Breast epithelium (tissue), 4 donors: ENCODE measurements around the gene RGMA. TPM values are rescaled to one million over a fixed set of nuclear protein-coding genes. Genes with fewer than 3 reads are reported as not detected.
"Not testable (repeated sequence)": the region's sequence is repeated elsewhere in the genome, so short reads cannot be mapped to it uniquely, and the experiment has no call there.

Experiments used
- DNase-seq, 2 donors: peaks; one replicate each; pipeline ENCODE4 v3.0.0-alpha.2; 2019; ENCODE audit warnings: low spot score in 2 of 2
- H3K27ac ChIP-seq, 2 donors: fragments of 200-600 bp; sonication (generic) in 1 of 2; one replicate each; pipeline ENCODE4 v1.5.1; 2016 to 2019; ENCODE audit warnings: mild to moderate bottlenecking in 1 of 2
- H3K27me3 ChIP-seq, 2 donors: fragments of 200-600 bp; sonication (generic) in 1 of 2; one replicate each; pipeline versions ENCODE4 v1.5.1 to v1.6.0; 2017 to 2019; ENCODE audit warnings: control low read depth in 1 of 2, mild to moderate bottlenecking in 1 of 2
- H3K36me3 ChIP-seq: fragments of 200-600 bp; one replicate; pipeline ENCODE4 v1.5.1; 2019
- H3K4me1 ChIP-seq, 2 donors: fragments of 200-600 bp; sonication (generic); one replicate each; pipeline ENCODE4 v1.5.1; 2016 to 2019; ENCODE audit warnings: control low read depth in 1 of 2
- H3K4me3 ChIP-seq, 3 donors: fragments of 200-600 bp; sonication (generic); 1 replicate in 2 of 3; 2 replicates in 1 of 3; pipeline ENCODE4 v1.5.1; 2016 to 2019; ENCODE audit warnings: mild to moderate bottlenecking in 3 of 3, moderate library complexity in 2 of 3
- H3K9me3 ChIP-seq, 2 donors: fragments of 200-600 bp; sonication (generic) in 1 of 2; one replicate each; pipeline ENCODE4 v1.5.1; 2016 to 2019; ENCODE audit warnings: control low read depth in 1 of 2
- CTCF ChIP-seq, 3 donors: fragments of 450-650 bp; IDR thresholded peaks; one replicate each; pipeline ENCODE4 v1.5.1; 2016 to 2017; ENCODE audit warnings: antibody characterized with exemption in 3 of 3, mild to moderate bottlenecking in 3 of 3, moderate library complexity in 3 of 3
- POLR2A ChIP-seq: fragments of 450-650 bp; IDR thresholded peaks from one replicate; pipeline ENCODE4 v1.6.1; 2016; ENCODE audit warnings: antibody characterized with exemption, mild to moderate bottlenecking, moderate library complexity
- POLR2AphosphoS5 ChIP-seq, 3 donors: sonication (generic); formaldehyde crosslinking; IDR thresholded peaks; one replicate each; pipeline ENCODE4 v1.6.1; 2017; ENCODE audit warnings: antibody characterized with exemption in 3 of 3
- intact Hi-C: fragments of 100-400 bp; cut with DNase I; formaldehyde crosslinking; loops from one replicate; pipeline ENCODE4 v1.15.1; 2023; ENCODE audit warnings: low total_unique reads
- total RNA-seq, 3 donors: library from RNA; depleted of rRNA; stranded (reverse); fragments of >200 nt; gene quantifications; one replicate each; pipeline ENCODE4 v1.1.0, GENCODE V29; 2016

RGMA gene
- total RNA-seq, 3 donors from 2014 or later = 9.7 to 17.7 (median 14.4) TPM

- peak overlapping the region; percentile 68 to 78 for H3K27ac ChIP-seq
- intact Hi-C loops = no loop called here
- peaks cover 0 to 18% of the 10 kb centered on the region in 2 donors for H3K4me1 ChIP-seq
- no peak for DNase-seq
- peak overlapping the region in 2 of 3 donors; percentile 6 to 47 for H3K4me3 ChIP-seq
- TF ChIP-seq CTCF (IDR thresholded peaks at IDR 0.05) (no peak), POLR2AphosphoS5 (IDR thresholded peaks at IDR 0.05) (peak in 1 of 3 donors; percentile 16), POLR2A (no peak)
- no peaks in the 10 kb centered on the region for H3K36me3 ChIP-seq
- H3K9me3 ChIP-seq = no peaks in the 10 kb centered on the region
- H3K27me3 ChIP-seq = no peaks in the 10 kb centered on the region
Measured at GRCh38 chr15:93063796-93064690, 25.0 kb downstream of the RGMA start.

- H3K9me3 ChIP-seq = no peaks in the 10 kb centered on the region
- TF ChIP-seq POLR2AphosphoS5 (IDR thresholded peaks at IDR 0.05) (no peak), POLR2A (no peak), CTCF (IDR thresholded peaks at IDR 0.05) (no peak)
- intact Hi-C loops = no loop called here
- H3K27ac ChIP-seq = peak overlapping the region; percentile 68 to 78
- no peaks in the 10 kb centered on the region for H3K36me3 ChIP-seq
- H3K4me1 ChIP-seq = peaks cover 0 to 18% of the 10 kb centered on the region in 2 donors
- peak overlapping the region in 1 of 3 donors; percentile 47 for H3K4me3 ChIP-seq
- no peaks in the 10 kb centered on the region for H3K27me3 ChIP-seq
- no peak for DNase-seq
Measured at GRCh38 chr15:93063262-93063671, 25.7 kb downstream of the RGMA start.

- H3K36me3 ChIP-seq, H3K27me3 ChIP-seq, DNase-seq, intact Hi-C loops, H3K9me3 ChIP-seq: not testable (repeated sequence)
- peaks cover 0 to 16% of the 10 kb centered on the region in 2 donors for H3K4me1 ChIP-seq
- H3K27ac ChIP-seq = peak overlapping the region; percentile 68 to 78
- peak overlapping the region in 1 of 3 donors; percentile 47 for H3K4me3 ChIP-seq
Measured at GRCh38 chr15:93062628-93063261, 26.3 kb downstream of the RGMA start.

- H3K27ac ChIP-seq = peak overlapping the region in 1 of 2 donors; percentile 7
- H3K27me3 ChIP-seq = no peaks in the 10 kb centered on the region
- no peak for DNase-seq
- no peaks in the 10 kb centered on the region for H3K36me3 ChIP-seq
- intact Hi-C loops = no loop called here
- no peaks in the 10 kb centered on the region for H3K9me3 ChIP-seq
- H3K4me3 ChIP-seq = peak overlapping the region in 1 of 3 donors; percentile 15
- no peak for TF ChIP-seq POLR2A
- TF ChIP-seq CTCF (IDR thresholded peaks at IDR 0.05) = no peak
- no peak for TF ChIP-seq POLR2AphosphoS5 (IDR thresholded peaks at IDR 0.05)
- H3K4me1 ChIP-seq = peaks cover 0 to 7% of the 10 kb centered on the region in 2 donors
Measured at GRCh38 chr15:93060336-93061248, 28.4 kb downstream of the RGMA start.

- H3K27ac ChIP-seq = no peak overlapping the region
Measured at GRCh38 chr15:93059442-93059841, 29.6 kb downstream of the RGMA start.

More at GRCh38 chr15:93059442-93059841, 29.6 kb downstream of the RGMA start:
- no peak for TF ChIP-seq CTCF (IDR thresholded peaks at IDR 0.05)
- H3K27me3 ChIP-seq = no peaks in the 10 kb centered on the region
- no peaks in the 10 kb centered on the region for H3K9me3 ChIP-seq
- no peaks in the 10 kb centered on the region for H3K36me3 ChIP-seq
- peaks cover 0 to 6% of the 10 kb centered on the region in 2 donors for H3K4me1 ChIP-seq
- intact Hi-C loops = no loop called here
- DNase-seq = no peak
- no peak overlapping the region for H3K4me3 ChIP-seq
